Trophoblast cell (in vitro differentiated cells and primary cell): ENCODE data around the gene GFPT1.
A peak's percentile ranks its signal among the peaks of the same experiment; 100 is the strongest.

ENCODE experiments used
- DNase-seq, 2 donors: peaks; one replicate each; pipeline ENCODE4 v3.0.0-alpha.2; 2016
- H2AFZ ChIP-seq: 2 replicates; pipeline ENCODE4 v1.6.1; 2013; ENCODE audit warnings: low read length, moderate library complexity, mild to moderate bottlenecking; ENCODE audit not compliant: insufficient read depth, poor library complexity
- H2AK5ac ChIP-seq: 2 replicates; pipeline ENCODE4 v1.6.1; 2013; ENCODE audit warnings: mild to moderate bottlenecking, low read length
- H2BK120ac ChIP-seq: 2 replicates; pipeline ENCODE4 v1.6.1; 2013; ENCODE audit warnings: low read length, mild to moderate bottlenecking, moderate library complexity; ENCODE audit not compliant: insufficient read depth, poor library complexity
- H2BK12ac ChIP-seq: 2 replicates; pipeline ENCODE4 v1.6.1; 2013; ENCODE audit warnings: mild to moderate bottlenecking, low read length, moderate library complexity
- H2BK5ac ChIP-seq: 2 replicates; pipeline ENCODE4 v1.6.1; 2013; ENCODE audit warnings: low read length, low read depth, moderate library complexity, mild to moderate bottlenecking; ENCODE audit not compliant: poor library complexity
- H3K14ac ChIP-seq: 2 replicates; pipeline ENCODE4 v1.6.1; 2013; ENCODE audit warnings: mild to moderate bottlenecking, low read length
- H3K18ac ChIP-seq: 2 replicates; pipeline ENCODE4 v1.6.1; 2013; ENCODE audit warnings: mild to moderate bottlenecking, low read length
- H3K23ac ChIP-seq: 2 replicates; pipeline ENCODE4 v1.6.1; 2013; ENCODE audit warnings: low read length
- H3K27ac ChIP-seq: 2 replicates; pipeline ENCODE4 v1.5.1; 2013; ENCODE audit warnings: low read depth, mild to moderate bottlenecking, inconsistent platforms, low read length, moderate library complexity
- H3K27me3 ChIP-seq: 2 replicates; pipeline ENCODE4 v1.6.1; 2013; ENCODE audit warnings: inconsistent platforms, mild to moderate bottlenecking, low read length, moderate library complexity; ENCODE audit not compliant: insufficient read depth
- H3K36me3 ChIP-seq, 2 experiments: 1 replicate in 1 of 2; 2 replicates in 1 of 2; pipeline ENCODE4 v1.6.1; 2013; ENCODE audit warnings: low read length in 2 of 2, mild to moderate bottlenecking in 2 of 2, moderate library complexity in 1 of 2; ENCODE audit not compliant: insufficient read depth in 2 of 2, control insufficient read depth in 1 of 2
- H3K4ac ChIP-seq: 2 replicates; pipeline ENCODE4 v1.6.1; 2013; ENCODE audit warnings: low read depth, mild to moderate bottlenecking, low read length, moderate library complexity
- H3K4me1 ChIP-seq, 2 experiments: 1 replicate in 1 of 2; 2 replicates in 1 of 2; pipeline ENCODE4 v1.6.1; 2013; ENCODE audit warnings: low read length in 2 of 2, mild to moderate bottlenecking in 2 of 2, moderate library complexity in 1 of 2; ENCODE audit not compliant: insufficient read depth in 2 of 2, control insufficient read depth in 1 of 2
- H3K4me2 ChIP-seq: 2 replicates; pipeline ENCODE4 v1.6.1; 2013; ENCODE audit warnings: inconsistent platforms, mild to moderate bottlenecking, low read length, moderate library complexity
- H3K4me3 ChIP-seq: 2 replicates; pipeline ENCODE4 v1.5.1; 2013; ENCODE audit warnings: mild to moderate bottlenecking, low read depth, low read length, inconsistent platforms
- H3K79me1 ChIP-seq: one replicate; pipeline ENCODE4 v1.6.1; 2013; ENCODE audit warnings: low read length
- H3K79me2 ChIP-seq: 2 replicates; pipeline ENCODE4 v1.6.1; 2013; ENCODE audit warnings: low read length, mild to moderate bottlenecking; ENCODE audit not compliant: control insufficient read depth, insufficient read depth, poor library complexity
- H3K9ac ChIP-seq: 2 replicates; pipeline ENCODE4 v1.6.1; 2013; ENCODE audit warnings: mild to moderate bottlenecking, low read length
- H3K9me3 ChIP-seq: 2 replicates; pipeline ENCODE4 v1.6.1; 2013; ENCODE audit warnings: low read depth, mild to moderate bottlenecking, control low read depth, inconsistent platforms, low read length; ENCODE audit not compliant: insufficient read depth
- H4K12ac ChIP-seq: 2 replicates; pipeline ENCODE4 v1.6.1; 2013; ENCODE audit warnings: low read depth, mild to moderate bottlenecking, low read length, moderate library complexity
- H4K8ac ChIP-seq: 2 replicates; pipeline ENCODE4 v1.6.1; 2013; ENCODE audit warnings: low read depth, mild to moderate bottlenecking, low read length, moderate library complexity
- H4K91ac ChIP-seq: one replicate; pipeline ENCODE4 v1.6.1; 2013; ENCODE audit warnings: low read depth, mild to moderate bottlenecking, low read length, moderate library complexity
- WGBS: extraction: QIAGEN DNeasy Blood & Tissue Kit; methylation state at CpG from one replicate; pipeline ENCODE4 v1.1.7; 2013; ENCODE audit warnings: missing lambda C conversion rate; ENCODE audit not compliant: insufficient read length, insufficient coverage; ENCODE audit errors: extremely low coverage; 5-methylcytosine and 5-hydroxymethylcytosine counted together

Gene GFPT1

DNA sequence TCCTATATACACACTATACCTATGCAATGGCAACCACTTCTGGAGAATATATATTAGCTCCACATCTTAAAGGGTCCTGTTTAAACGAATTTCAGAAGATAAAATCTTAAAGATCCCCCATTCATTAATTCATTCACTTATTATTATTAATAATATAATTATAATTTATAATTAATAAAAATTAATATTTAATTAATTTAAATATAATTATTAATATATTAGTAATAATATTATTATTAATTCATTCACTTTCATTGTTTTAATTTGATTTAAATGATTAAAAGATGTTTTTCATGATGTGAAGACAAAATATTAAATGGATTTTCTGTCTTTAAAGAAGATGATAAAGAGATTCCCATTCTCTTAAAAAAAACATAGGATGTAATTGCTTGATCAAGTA is 29.1 kb upstream of the GFPT1 start:
- no peak overlapping the region for H4K12ac ChIP-seq
- H3K79me2 ChIP-seq: no peaks in the 10 kb centered on the region
- no peaks in the 10 kb centered on the region for H3K9me3 ChIP-seq
- no peak overlapping the region for H3K4ac ChIP-seq
- H4K91ac ChIP-seq: no peak overlapping the region
- no peak overlapping the region for H3K9ac ChIP-seq
- no peak overlapping the region for H2BK12ac ChIP-seq
- no peak for DNase-seq
- H3K27ac ChIP-seq: no peak overlapping the region
- WGBS: no CpG with 5 or more reads among the region's 1 CpG
- H3K79me1 ChIP-seq: no peaks in the 10 kb centered on the region
- no peak overlapping the region for H3K4me2 ChIP-seq
- no peak overlapping the region for H2AFZ ChIP-seq
- H2BK5ac ChIP-seq: no peak overlapping the region
- no peaks in the 10 kb centered on the region for H3K4me1 ChIP-seq
- no peak overlapping the region for H4K8ac ChIP-seq
- no peak overlapping the region for H3K14ac ChIP-seq
- no peak overlapping the region for H2BK120ac ChIP-seq
- no peak overlapping the region for H3K23ac ChIP-seq
- no peak overlapping the region for H3K18ac ChIP-seq
- H3K27me3 ChIP-seq: no peaks in the 10 kb centered on the region
- peaks cover 11 to 22% of the 10 kb centered on the region in 2 experiments for H3K36me3 ChIP-seq
- H3K4me3 ChIP-seq: no peak overlapping the region
- no peak overlapping the region for H2AK5ac ChIP-seq

DNA sequence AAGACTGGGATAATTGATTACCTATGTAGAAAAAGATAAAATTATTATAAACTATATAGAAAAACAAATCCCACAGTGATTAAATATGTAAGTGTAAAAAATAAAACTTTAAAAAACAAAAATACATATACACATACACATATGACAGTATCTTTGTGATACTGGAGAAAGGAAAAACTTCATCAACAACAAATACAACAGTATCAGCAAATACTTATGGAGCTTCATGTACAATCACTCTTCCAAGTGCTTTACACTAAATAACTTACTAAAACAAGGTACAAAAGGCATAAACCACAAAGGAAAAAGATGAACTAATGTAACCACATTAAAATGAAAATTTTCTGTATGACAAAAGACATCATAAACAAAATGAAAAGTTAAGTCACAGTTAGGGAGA is 24.1 kb upstream of the GFPT1 start:
- H3K79me1 ChIP-seq: no peaks in the 10 kb centered on the region
- no peak overlapping the region for H3K4me3 ChIP-seq
- no peak overlapping the region for H2BK12ac ChIP-seq
- H2AFZ ChIP-seq: no peak overlapping the region
- DNase-seq: no peak
- H4K91ac ChIP-seq: no peak overlapping the region
- H3K23ac ChIP-seq: no peak overlapping the region
- H3K27ac ChIP-seq: no peak overlapping the region
- no peak overlapping the region for H3K9ac ChIP-seq
- H3K14ac ChIP-seq: no peak overlapping the region
- no peak overlapping the region for H3K18ac ChIP-seq
- peaks cover 6 to 16% of the 10 kb centered on the region in 2 experiments for H3K36me3 ChIP-seq
- no peak overlapping the region for H4K12ac ChIP-seq
- no peaks in the 10 kb centered on the region for H3K27me3 ChIP-seq
- H2AK5ac ChIP-seq: no peak overlapping the region
- no peak overlapping the region for H4K8ac ChIP-seq
- H2BK5ac ChIP-seq: no peak overlapping the region
- H3K4me1 ChIP-seq: no peaks in the 10 kb centered on the region
- H3K9me3 ChIP-seq: no peaks in the 10 kb centered on the region
- H3K4me2 ChIP-seq: no peak overlapping the region
- H2BK120ac ChIP-seq: no peak overlapping the region
- no peak overlapping the region for H3K4ac ChIP-seq
- H3K79me2 ChIP-seq: no peaks in the 10 kb centered on the region

DNA sequence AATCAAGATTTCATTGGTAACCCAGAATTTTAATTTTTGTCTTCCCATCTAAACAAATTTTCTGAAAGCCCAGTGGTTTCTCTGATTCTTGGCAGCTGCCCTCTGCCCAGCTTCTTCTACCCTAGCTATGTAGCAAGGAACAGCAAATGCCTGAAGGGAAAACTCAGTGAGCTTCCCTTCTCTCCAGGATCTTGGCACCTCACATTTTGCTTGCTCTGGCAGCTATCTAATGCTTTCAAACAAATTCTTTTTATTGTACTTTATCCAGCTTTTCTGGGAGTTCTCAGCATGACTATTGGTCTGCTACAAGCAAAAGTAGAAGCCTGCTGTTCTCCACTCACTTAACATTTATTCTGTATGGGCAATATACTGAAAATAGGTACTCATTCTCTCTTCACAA is 18.3 kb upstream of the GFPT1 start:
- no peaks in the 10 kb centered on the region for H3K4me1 ChIP-seq
- H3K27ac ChIP-seq: no peak overlapping the region
- H2AFZ ChIP-seq: no peak overlapping the region
- H3K4ac ChIP-seq: no peak overlapping the region
- H4K91ac ChIP-seq: no peak overlapping the region
- H3K23ac ChIP-seq: no peak overlapping the region
- H3K9me3 ChIP-seq: no peaks in the 10 kb centered on the region
- no peak overlapping the region for H2BK120ac ChIP-seq
- no peak overlapping the region for H4K8ac ChIP-seq
- no peak for DNase-seq
- H3K79me1 ChIP-seq: no peaks in the 10 kb centered on the region
- no peak overlapping the region for H4K12ac ChIP-seq
- no peak overlapping the region for H2AK5ac ChIP-seq
- no peaks in the 10 kb centered on the region for H3K79me2 ChIP-seq
- H2BK5ac ChIP-seq: no peak overlapping the region
- no peak overlapping the region for H3K4me3 ChIP-seq
- no peak overlapping the region for H3K9ac ChIP-seq
- no peak overlapping the region for H3K18ac ChIP-seq
- no peak overlapping the region for H3K4me2 ChIP-seq
- no peak overlapping the region for H2BK12ac ChIP-seq
- peaks cover 18 to 28% of the 10 kb centered on the region in 2 experiments for H3K36me3 ChIP-seq
- H3K27me3 ChIP-seq: no peaks in the 10 kb centered on the region
- no peak overlapping the region for H3K14ac ChIP-seq

DNA sequence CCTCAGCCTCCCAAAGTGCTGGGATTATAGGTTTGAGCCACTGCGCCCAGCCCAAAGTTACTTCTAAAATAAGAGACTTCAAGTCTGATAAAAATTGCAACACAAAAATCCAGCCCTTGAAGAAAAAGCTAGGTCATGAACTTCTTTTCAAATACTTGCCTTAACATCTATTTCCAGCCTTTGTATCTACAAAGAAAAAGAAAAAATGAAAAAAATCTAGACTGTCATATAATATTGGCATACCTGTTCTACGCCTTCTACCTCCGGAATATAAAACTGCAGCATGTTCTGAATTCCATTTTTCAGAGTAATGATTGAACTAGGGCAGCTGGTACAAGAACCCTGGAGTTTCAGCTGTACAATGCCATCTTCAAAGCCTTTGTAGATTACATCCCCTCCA is 13.1 kb upstream of the GFPT1 start:
- no CpG with 5 or more reads among the region's 3 CpGs for WGBS

DNA sequence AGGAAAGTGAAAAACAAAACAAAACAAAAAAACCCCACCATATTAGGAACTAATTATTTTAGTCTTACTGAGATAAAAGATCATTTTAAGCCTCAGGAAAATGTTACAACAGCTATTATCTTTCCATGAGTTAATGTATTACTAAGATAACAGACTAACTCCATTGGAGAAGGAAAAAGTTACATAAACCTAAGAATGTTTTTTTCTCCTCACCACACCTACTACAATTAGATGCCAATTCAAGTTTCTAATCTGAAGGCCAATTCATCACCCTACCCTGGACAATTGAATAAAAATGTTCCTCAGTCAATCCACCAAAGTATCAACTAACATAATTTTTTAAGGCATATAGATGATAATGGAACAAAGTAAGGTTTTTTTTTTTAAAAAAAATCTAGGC is 10.2 kb upstream of the GFPT1 start:
- H3K9me3 ChIP-seq: no peaks in the 10 kb centered on the region
- H3K27me3 ChIP-seq: no peaks in the 10 kb centered on the region
- H2AFZ ChIP-seq: no peak overlapping the region
- H4K91ac ChIP-seq: no peak overlapping the region
- no peak overlapping the region for H2BK5ac ChIP-seq
- no peak overlapping the region for H2BK12ac ChIP-seq
- no peak overlapping the region for H3K23ac ChIP-seq
- H3K9ac ChIP-seq: no peak overlapping the region
- H3K4me1 ChIP-seq: no peaks in the 10 kb centered on the region
- H4K12ac ChIP-seq: no peak overlapping the region
- no peak overlapping the region for H3K18ac ChIP-seq
- H3K4ac ChIP-seq: no peak overlapping the region
- H3K79me1 ChIP-seq: no peaks in the 10 kb centered on the region
- H3K14ac ChIP-seq: no peak overlapping the region
- DNase-seq: no peak
- H3K4me3 ChIP-seq: no peak overlapping the region
- H4K8ac ChIP-seq: no peak overlapping the region
- peaks cover 11 to 13% of the 10 kb centered on the region in 2 experiments for H3K36me3 ChIP-seq
- no peak overlapping the region for H3K27ac ChIP-seq
- no peak overlapping the region for H3K4me2 ChIP-seq
- no peak overlapping the region for H2BK120ac ChIP-seq
- no peak overlapping the region for H2AK5ac ChIP-seq
- H3K79me2 ChIP-seq: no peaks in the 10 kb centered on the region

More for the DNA sequence above, 13.1 kb upstream of the GFPT1 start:
- Histone ChIP-seq H3K23ac (no peak overlapping the region), H2AFZ (no peak overlapping the region), H3K14ac (no peak overlapping the region), H3K27ac (no peak overlapping the region), H3K9ac (no peak overlapping the region), H4K8ac (no peak overlapping the region), H4K91ac (no peak overlapping the region), H2AK5ac (no peak overlapping the region), H3K9me3 (no peaks in the 10 kb centered on the region), H3K4me2 (no peak overlapping the region), H2BK12ac (no peak overlapping the region), H4K12ac (no peak overlapping the region), H3K79me1 (no peaks in the 10 kb centered on the region), H3K27me3 (no peaks in the 10 kb centered on the region), H3K4me1 (no peaks in the 10 kb centered on the region), H3K4me3 (no peak overlapping the region), H3K4ac (no peak overlapping the region), H3K18ac (no peak overlapping the region), H2BK120ac (no peak overlapping the region), H2BK5ac (no peak overlapping the region), H3K36me3 (peaks cover 22% of the 10 kb centered on the region in 2 experiments), H3K79me2 (no peaks in the 10 kb centered on the region)
- peak; percentile 44 to 90 for DNase-seq
